ENCODE results near the gene PRPS2. TPM values are rescaled to one million over a fixed set of nuclear protein-coding genes. Genes with fewer than 3 reads are reported as not detected.

The PRPS2 gene
- total and polyA plus RNA-seq, 2 of the 8 experiments (the other 6 are each of a cell fraction or from before 2014, with no cell fraction given) = 11.8 to 31.4 TPM

- no peak overlapping the region for H2AK5ac ChIP-seq (ENCODE audit: low read depth, low read length)
- no peak overlapping the region for H3K4ac ChIP-seq (replicated peaks; ENCODE audit: insufficient read length, low read depth, low read length)
- H3K14ac ChIP-seq (ENCODE audit: insufficient read length) = no peak overlapping the region
- 90% methylated on average over 6 of the region's 9 CpGs; no CpG with 5 or more reads in 1 of the 2 experiments for WGBS, 2 experiments (ENCODE audit: extremely low coverage in 1 of 2, insufficient coverage in 1 of 2, insufficient read length in 1 of 2, insufficient replicate concordance in 2 of 2, low coverage in 1 of 2, low lambda C conversion rate in 2 of 2, missing lambda C conversion rate in 1 of 2)
- no peaks in the 10 kb centered on the region for H4K20me1 ChIP-seq (replicated peaks in 1 of 2; ENCODE audit: control insufficient read depth in 1 of 2, insufficient read depth in 2 of 2, low read length in 2 of 2)
- H3K23me2 ChIP-seq (ENCODE audit: low read depth, low read length) = no peaks in the 10 kb centered on the region
- no peaks in the 10 kb centered on the region for H3K9me3 ChIP-seq (ENCODE audit: insufficient read depth in 2 of 2, low read depth in 1 of 2, low read length in 1 of 2)
- H2BK12ac ChIP-seq (ENCODE audit: low read depth, low read length) = no peak overlapping the region
- FAIRE-seq (no peak), DNase-seq (ENCODE audit: low read depth in 1 of 2, low spot score in 2 of 2) (no peak)
- H2BK20ac ChIP-seq (ENCODE audit: low read length) = no peak overlapping the region
- H3K27me3 ChIP-seq (replicated peaks in 1 of 4; ENCODE audit: control insufficient read depth in 3 of 4, extremely low read depth in 1 of 4, insufficient read depth in 3 of 4, low read length in 3 of 4) = no peaks in the 10 kb centered on the region
- H3K36me3 ChIP-seq (ENCODE audit: control insufficient read depth in 2 of 4, insufficient read depth in 4 of 4, low read length in 3 of 4) = peaks cover 2 to 27% (median 10%) of the 10 kb centered on the region in 4 experiments; a peak in 5 of 8 replicates
- H3K18ac ChIP-seq (ENCODE audit: extremely low read depth, low read length) = no peak overlapping the region
- no peak overlapping the region for H3K9ac ChIP-seq (replicated peaks in 1 of 4; ENCODE audit: extremely low read depth in 1 of 4, low read depth in 3 of 4, low read length in 3 of 4)
- no peak overlapping the region for H3K27ac ChIP-seq (ENCODE audit: low read depth, low read length)
- no peaks in the 10 kb centered on the region for H3K79me2 ChIP-seq (ENCODE audit: control insufficient read depth in 1 of 2, insufficient read depth in 2 of 2, low read length in 2 of 2)
- no peak overlapping the region for H3K23ac ChIP-seq (ENCODE audit: insufficient read length)
- H4K5ac ChIP-seq (ENCODE audit: insufficient read length, low read depth, low read length) = no peak overlapping the region
- TF ChIP-seq CTCF (IDR thresholded peaks at IDR 0.05; ENCODE audit: control extremely low read depth in 1 of 3, insufficient read depth in 1 of 3, low read depth in 1 of 3, low read length in 3 of 3) (peak in 2 of 3 experiments; percentile 6 to 24; a peak in 1 of 4 replicates), KDM4A (IDR thresholded peaks at IDR 0.05; ENCODE audit: low read depth, low read length, severe bottlenecking) (no peak)
- no peak overlapping the region for H2BK120ac ChIP-seq (replicated peaks; ENCODE audit: low read depth, low read length)
- no peak overlapping the region for H3K4me3 ChIP-seq (ENCODE audit: extremely low read depth in 1 of 4, insufficient read depth in 2 of 4, low read depth in 3 of 4, low read length in 4 of 4)
- no peak overlapping the region for H4K91ac ChIP-seq (replicated peaks; ENCODE audit: insufficient read length, low read length)
- ChIA-PET POLR2A (ENCODE audit: partially characterized antibody) (interaction anchor here (0.9 kb wide), 1 partner anchor 72 kb away, joined by 3 read pairs; no protein-coding TSS in a partner anchor), CTCF (ENCODE audit: partially characterized antibody) (interaction anchor here (1.0 to 3.0 kb wide), 4 partner anchors 10 to 76 kb away, joined by 3 to 14 read pairs (median 4); no protein-coding TSS in a partner anchor)
- H2BK15ac ChIP-seq (ENCODE audit: low read length) = no peak overlapping the region
- H3K79me1 ChIP-seq (ENCODE audit: low read depth, low read length) = no peaks in the 10 kb centered on the region
- H3K4me1 ChIP-seq (replicated peaks in 1 of 4; ENCODE audit: control insufficient read depth in 3 of 4, insufficient read depth in 4 of 4, low read length in 3 of 4) = no peaks in the 10 kb centered on the region
- H2BK5ac ChIP-seq (ENCODE audit: low read depth, low read length) = no peak overlapping the region
- H3K56ac ChIP-seq (replicated peaks; ENCODE audit: insufficient read length, low read depth, low read length) = no peak overlapping the region
- no peak overlapping the region for H4K8ac ChIP-seq (ENCODE audit: extremely low read depth, insufficient read depth, low read length)
- no peak overlapping the region for H3K4me2 ChIP-seq (ENCODE audit: insufficient read depth in 1 of 2, low read depth in 2 of 2, low read length in 2 of 2)
- H2AFZ ChIP-seq (ENCODE audit: low read length) = no peak overlapping the region
Observed at GRCh38 chrX:12824944-12825343, 33.7 kb downstream of the PRPS2 start.
